Kidney capillary endothelial cell (primary cell): ENCODE data around the gene SVBP.

Experiments
- DNase-seq: peaks from one replicate; pipeline ENCODE4 v3.0.0-alpha.2; 2018; ENCODE audit warnings: low spot score

The SVBP gene

GRCh38 chr1:42765269-42765668 is 51.9 kb downstream of the SVBP start:
- no peak for DNase-seq

DNA sequence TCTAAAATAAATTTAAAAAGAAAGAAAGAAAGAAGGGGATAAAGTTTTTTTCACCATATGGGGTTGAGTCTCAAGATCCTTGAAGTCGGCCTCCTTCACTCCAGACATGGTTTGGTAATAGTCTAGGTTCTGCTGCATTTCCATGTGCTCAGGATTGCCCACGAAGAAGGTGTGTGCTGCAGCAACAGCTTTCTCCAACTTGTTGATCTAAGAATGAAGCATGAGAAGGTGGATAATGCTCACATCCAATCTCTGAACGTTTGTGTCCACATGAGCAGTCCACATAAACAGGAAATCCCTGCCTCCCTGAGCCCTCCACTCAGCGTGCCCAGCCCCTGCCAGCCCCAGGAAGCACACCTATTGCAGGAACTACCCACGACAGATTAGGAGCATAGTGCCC is 54.9 kb downstream of the SVBP start:
- no peak for DNase-seq

DNA sequence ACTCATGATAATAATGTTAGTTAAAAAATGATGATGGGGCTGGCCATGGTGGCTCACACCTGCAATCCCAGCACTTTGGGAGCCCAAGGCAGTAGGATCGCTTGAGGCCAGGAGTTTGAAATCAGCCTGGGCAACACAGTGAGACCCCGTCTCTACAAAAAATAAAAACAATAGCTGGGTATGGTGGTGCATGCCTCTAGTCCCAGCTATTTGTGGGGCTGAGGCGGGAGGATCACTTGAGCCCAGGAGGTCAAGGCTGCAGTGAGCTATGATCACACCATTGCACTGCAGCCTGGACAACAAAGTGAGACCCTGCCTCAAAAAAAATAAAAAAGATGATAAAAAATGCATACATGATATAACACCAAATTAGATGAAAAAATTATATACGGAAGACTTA is 55.6 kb downstream of the SVBP start:
- DNase-seq, result no peak

- DNase-seq, result no peak
Measured at GRCh38 chr1:42759114-42759513, 58.1 kb downstream of the SVBP start.

- no peak for DNase-seq
Measured at GRCh38 chr1:42758641-42759040, 58.6 kb downstream of the SVBP start.

DNA sequence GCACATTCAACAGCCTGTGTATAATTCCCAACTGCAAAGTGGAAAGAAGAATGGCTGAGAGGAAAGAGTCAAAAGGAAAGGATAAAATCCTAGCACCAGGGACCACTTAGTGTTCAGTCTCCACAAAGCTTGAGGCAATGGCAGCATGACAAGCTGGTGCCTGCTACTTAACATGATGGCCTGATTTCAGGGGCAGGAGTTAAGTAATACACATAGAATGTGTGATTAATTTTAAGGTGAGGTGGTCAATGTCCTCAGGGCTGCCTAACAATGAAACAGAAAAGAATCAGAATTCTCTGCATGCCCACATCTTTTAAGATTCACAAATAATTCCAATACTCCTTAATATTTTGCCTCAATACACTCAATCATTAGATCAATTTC is 59.3 kb downstream of the SVBP start:
- no peak for DNase-seq
